DMS114 treated with DMSO at 0.1 percent for 48 hours (cell line): ENCODE measurements around the gene CNTNAP2.

Source experiments
- DNase-seq: peaks from one replicate; lab custom pipeline; 2025; ENCODE audit not compliant: unreplicated experiment; lab: John Stamatoyannopoulos, UW

The CNTNAP2 gene

DNA sequence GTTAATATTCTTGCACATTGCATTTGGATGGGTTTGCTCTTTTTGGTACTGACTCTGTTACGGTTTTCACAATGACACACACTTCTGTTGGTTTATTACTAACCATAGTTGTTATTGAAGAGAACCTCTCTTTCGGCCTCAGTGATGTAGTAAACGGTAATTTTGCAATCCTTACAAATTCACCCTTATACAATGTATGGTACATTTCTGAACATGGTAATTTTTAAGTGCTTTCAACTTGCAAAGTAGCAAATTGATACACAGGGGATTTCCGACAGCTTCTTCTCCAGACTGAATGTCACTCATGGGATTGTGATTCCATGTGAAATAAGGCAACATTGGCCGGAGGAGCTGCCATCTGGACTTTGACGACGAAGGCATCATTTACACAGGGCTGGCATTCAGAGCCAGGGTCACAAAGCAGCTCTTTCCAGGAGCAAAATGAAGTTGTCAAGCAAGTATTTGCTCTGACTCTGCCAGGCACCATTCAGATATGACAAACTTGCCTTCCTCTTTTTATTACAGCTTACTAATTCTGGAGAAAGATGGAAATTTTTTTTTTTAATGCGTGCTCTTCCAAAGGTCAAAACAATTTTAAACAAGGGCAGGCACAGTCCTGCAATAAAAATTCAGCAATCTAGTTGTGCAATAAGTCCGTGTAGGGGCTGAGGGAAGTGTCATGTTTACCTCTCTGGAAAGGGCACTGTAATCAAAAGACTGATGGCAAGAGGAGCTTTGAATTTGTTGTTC is 1762.5 kb downstream of the CNTNAP2 start:
- DNase-seq: no peak

DNA sequence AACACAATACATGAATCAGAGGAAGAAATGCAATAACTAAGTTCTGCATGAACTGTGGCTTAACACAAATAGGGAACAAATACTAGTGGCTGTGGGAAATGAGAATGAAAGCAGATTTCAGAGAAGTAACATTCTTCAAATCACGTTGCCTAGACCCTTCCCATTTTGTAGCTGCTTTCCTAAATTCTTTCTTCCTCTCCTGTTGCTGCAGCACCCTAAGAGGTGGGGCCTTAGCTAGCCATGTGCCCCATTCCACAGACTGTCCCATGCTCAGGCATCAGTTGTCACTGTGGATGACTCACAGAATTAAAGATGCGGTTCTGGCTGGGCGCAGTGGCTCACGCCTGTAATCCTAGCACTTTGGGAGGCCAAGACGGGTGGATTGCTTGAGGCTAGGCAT is 1769.3 kb downstream of the CNTNAP2 start:
- no peak for DNase-seq

DNA sequence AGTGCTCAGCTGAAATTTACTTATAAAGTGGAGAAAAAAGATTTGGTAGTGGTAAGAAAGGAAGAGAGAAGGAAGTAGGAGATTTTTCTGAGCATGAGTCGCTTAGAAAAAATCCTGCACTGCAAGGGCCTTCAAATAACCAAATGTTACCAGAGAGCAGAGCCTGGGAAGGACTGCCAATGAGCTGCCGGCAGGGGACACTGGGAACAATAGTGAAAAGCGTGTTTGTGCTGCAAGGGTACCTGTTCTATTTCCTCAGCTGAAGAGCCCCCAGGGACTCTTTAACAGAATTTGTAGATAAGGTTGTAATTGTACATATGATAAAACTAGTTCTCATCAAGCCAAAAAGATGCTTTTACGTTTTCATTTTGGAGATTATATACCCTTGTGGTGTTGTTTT is 1777.7 kb downstream of the CNTNAP2 start:
- no peak for DNase-seq

DNA sequence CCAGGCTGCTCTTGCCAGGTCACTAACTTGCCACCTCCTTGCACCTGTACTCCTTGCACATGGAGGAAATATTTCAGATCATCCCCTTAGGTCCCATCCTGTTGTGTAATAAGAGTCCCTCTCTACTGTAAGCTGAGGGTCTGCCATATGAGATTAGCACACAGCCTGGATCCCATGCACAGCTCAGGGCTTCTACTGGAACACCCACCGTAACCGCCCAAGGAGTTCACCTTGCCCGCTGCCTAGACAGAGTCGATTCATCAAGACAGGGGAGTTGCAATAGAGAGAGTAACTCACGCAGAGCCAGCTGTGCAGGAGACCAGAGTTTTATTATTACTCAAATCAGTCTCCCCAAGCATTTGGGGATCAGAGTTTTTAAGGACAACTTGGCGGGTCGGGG is 1779.5 kb downstream of the CNTNAP2 start:
- no peak for DNase-seq

DNA sequence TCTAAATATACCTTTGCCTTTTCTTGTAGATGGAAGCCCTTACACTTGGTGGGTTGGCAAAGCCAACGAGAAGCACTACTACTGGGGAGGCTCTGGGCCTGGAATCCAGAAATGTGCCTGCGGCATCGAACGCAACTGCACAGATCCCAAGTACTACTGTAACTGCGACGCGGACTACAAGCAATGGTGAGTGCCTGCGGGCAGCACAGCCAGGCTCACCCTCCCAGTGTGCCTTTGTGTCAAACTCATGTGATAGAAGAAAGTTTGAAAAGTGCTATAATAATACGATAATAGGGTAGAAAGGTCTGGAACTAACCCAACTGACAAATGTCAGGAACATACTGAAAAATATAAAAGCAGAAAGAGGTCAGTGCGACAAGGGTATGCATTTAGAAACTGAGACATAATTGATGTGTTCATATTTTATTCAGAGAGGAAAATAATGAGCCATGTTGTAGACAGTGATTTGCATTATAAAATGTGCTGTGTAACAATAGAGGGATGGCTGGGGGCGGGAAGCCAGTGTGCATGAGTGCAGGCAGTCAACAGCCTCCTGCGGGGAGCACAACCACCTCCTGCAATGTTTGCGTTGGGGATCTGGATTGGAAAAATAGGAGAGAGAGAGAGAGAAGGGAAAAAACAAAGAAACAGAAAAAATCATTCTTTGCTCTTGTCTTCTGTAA is 1787.1 kb downstream of the CNTNAP2 start:
- no peak for DNase-seq

DNA sequence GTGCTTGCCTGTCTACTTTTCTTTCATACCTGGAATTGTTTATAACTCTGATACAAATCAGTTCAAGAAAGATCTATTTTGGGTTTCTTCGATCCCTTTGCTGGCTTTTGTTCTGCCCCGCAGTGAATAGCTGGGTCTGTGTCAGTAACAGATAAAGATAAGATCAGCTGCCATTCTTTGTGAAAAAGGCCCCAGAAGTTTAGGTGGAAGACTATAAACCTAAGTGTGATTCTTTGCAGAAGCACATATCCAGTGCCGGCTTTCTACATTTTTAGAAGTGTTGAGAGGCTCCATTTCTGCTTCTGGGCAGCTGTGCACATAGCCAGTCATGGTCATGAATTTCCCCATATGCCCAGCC is 1787.6 kb downstream of the CNTNAP2 start:
- DNase-seq: no peak

DNA sequence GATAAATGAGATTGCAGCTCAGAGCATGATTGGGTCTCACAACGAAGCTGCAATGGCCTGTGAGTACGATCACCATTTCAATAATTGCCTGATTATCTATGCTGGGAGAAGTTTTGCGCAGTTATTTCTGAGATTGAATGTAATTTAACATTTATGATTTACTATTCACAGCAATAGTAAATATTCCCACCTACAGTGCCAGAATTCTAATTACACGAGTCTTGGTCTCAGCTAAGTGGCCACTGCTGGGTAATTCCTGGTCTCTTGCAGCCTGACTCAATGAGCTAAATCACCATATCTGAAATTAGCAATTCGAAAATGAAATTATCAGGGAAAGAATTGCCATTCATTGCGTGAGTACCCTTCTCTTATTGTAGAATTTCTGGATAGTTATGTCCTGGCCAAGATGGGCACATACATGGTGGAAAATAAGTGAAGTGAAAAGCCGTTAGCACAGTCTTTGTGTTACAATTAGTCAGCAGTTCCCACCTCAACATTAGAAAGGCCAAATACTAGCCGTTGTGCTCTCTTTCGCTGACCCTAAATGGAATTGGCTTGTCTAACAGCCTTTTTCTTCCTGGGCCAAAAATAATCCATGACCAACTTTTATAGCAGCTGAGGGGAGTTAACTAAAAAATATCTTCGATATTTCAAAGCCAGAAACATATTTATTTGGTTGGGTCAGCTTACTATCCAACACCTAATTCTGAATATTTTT is 1793.0 kb downstream of the CNTNAP2 start:
- no peak for DNase-seq

DNA sequence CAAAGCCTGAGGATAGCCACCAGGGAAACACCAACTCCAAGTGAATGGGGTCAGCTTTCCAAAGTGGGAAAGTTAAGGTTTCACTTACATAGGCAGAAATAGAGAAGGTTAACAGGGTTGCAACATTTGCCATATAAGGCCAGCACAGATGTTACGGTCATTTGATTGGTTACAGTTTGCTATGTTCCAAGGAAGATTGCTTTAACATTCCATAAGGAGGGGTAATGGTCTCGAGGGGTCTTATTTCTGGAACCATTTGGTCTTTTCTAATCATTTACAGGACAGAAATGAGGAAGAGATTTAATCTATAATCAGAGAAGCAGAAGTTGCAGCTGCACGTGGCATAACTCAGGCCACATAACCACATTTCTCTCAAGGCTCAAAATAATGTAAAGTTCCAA is 1794.6 kb downstream of the CNTNAP2 start:
- no peak for DNase-seq

DNA sequence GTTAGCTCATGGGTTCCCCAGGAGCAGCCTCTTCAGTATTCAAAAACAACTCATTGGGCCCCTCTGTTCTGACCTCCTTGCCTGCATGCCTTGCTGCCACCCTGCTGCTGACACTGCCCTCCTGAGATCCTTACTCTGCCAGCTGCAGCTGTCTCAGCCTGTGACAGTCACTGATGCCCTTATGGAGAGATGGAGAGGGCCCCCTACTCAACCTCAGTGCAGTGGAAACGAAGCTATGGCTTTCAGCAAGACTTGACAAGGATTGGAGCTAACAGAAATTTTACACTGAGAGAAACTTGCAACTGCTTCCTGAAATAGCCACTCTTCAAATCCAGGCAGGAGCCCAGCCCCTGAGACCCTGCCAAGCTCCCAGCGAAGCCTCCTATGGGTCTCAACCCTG is 1795.7 kb downstream of the CNTNAP2 start:
- no peak for DNase-seq

DNA sequence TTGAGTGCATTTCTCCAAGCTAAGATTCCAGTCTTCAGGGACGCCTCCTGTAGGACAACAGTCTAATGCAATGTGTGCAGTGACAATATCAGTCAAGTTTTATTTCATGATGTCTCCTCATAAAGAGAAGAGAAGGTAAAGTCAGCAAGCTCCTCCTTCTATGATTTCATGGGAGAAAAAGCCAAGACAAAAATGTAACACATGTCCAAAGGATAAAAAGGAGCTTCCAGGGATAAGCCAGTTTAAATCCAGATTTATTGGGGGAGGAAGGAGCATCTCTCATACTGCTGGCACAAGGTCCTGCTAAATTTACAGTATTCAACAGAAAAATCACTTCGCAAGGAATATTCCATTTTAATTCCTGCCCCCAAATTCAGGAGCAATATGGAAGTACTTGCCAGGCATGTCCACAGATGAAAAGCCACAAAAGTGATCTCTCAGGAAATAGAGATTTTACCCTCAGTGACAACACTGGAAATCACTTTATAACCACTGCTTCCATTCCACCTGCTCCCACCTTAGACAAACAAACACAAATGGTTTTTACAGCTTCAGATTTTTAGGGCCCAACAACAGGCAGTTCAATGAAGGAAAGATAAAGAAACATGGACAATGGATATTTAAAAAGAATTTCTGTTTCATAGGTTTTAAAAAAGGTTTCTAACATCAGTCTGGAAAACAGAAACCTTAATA is 1796.5 kb downstream of the CNTNAP2 start:
- DNase-seq: no peak

DNA sequence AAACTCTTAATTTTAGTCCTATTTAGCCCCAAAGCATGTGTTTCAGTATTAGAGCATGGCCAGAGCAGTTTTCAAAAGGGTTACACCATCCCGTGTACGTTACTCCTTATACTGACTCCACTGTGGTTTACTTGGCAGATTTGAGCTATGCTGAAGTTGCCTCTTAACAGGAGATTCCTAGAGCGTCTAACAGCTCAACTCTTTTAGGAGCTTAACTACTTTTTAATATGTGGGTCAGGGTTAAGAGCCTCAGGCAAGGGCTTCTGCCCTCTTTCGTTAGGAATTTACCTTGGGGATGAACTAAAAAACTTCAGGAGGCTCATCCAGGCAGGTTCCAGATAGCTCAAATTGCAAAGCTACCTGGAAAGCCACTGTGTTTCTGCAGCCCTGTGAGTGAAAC is 1799.2 kb downstream of the CNTNAP2 start:
- DNase-seq: no peak

DNA sequence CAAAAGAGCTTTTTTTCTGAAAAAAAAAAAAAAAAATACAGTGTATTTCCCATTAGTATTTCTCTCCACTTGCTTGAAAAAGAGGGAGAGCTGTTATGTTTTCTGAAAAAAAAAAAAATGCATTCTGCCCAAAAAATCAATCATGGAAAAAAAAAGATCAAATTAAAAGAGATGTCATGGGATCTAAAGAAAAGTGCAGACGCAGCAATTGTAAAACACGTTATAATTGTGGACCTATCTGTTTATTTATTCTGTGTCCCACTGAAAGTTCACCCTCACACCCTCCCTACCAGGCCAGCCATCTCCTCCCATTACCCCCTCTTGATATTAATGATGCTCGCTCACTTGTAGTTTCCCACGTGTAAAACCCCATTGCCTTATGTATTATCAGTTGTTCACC is 1800.0 kb downstream of the CNTNAP2 start:
- no peak for DNase-seq

DNA sequence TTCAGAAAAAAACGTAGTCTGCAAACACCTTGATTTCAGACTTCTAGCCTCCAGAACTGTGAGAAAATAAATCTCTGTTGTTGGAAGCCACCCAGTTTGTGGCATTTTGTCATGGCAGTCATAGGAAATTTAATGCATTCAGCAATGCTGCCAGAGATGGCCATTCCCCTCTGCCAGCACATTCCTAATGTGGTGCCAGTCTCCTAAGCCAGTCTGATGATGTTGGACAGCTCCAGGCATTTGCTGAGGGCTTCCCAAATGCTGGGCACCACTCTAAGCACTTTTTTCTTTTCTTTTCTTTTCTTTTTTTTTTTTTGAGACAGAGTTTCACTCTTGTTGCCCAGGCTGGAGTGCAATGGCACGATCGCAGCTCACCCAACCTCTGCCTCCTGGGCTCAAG is 1807.2 kb downstream of the CNTNAP2 start:
- no peak for DNase-seq

DNA sequence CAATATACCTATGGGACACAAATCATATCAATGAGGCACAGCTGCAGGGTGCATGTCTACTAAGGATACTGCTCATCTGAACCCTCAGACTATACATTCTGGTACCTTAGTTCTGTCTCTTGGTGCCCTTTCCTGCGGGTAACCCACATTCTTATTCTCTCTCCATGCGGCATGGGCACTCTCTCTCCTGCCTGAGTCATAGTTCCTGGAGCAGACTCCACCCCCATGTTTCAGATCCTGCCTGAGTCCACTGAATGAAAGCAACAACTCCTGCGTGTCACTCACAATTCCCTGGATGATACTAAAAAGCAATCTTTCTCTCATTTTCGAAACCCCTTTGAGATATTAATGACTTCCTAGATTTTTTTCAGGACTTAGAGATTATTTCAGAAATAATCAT is 1820.8 kb downstream of the CNTNAP2 start:
- DNase-seq: no peak

DNA sequence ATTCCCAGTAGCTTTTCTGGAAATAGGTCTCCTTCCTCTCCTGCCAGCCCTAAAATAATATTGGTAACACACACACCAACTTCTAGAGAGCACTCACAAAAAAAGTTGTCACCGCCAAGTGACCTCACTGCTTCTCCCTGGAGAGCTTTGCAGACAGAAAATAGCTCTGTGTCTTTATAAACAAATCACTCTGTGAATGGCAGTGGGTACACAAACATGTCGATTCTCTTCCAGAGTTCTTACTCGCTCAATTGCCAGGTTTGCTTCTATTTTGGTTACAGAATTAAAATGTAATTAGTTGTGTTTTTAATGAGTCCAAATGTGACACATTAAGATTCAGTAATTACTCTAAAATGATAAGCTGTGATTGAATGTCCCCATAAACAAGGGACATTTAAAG is 1824.8 kb downstream of the CNTNAP2 start:
- no peak for DNase-seq

DNA sequence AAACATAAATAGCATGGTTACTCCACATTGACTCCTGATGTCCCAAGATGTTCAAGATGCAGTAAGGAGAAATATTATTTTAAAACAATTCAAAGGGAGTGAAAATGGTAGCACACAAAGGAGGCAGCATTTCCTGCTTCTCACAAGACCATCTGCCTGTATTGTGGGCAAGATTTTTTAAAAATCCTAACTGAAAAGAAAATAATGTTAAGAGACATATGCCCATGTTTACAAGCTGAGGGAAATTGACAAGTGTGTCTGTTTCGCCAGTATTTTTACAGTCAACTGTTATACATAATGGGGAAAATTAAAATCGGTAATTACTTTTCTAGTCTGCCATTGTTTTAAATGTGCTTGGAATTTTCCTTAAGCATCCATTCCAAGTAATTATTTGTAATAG is 1827.7 kb downstream of the CNTNAP2 start:
- DNase-seq: no peak

DNA sequence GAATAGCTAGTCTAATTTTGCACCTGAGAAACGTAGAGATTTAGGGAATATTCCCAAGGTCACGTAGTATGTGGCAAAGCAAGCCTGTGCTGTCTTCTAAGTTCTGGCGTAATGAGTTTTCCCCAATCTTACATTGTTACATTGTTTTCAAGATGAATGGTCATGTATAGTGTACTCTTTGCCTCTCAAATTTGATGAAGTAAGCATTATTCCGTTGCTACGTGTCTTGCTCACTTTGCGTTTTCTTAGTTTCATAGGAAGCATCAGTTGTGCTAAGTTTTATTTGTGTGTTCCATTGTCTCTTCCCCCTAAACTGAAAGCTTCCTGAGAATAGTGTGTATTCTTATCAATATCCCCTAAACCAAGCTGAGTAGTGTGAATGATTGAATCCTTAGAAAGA is 1836.3 kb downstream of the CNTNAP2 start:
- DNase-seq: no peak

DNA sequence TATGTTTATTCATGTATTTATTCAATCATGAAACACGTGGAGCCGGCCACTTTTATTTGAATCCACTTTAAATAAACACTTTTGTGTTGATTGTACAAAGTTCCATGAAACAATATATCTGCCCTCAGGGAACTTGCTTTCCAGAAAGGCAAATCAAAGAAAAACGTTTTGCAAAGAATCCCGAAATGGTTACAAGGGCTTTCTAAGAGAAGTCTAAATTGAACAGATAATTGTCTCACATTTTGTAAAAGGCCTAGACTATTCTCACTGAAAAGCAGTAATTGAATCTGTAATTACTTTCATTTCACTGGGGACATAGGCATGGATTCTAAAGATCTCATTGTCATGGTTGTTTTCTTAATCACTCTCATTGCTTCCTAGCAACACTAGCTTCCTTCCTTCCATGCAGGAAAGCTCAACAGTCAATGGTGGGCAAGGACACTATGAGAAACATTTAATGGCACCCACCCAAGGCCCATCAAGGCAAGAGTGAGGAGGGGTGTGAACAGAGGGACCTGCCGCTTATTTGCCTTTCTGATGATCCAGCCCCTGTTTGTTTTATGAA is 1851.5 kb downstream of the CNTNAP2 start:
- no peak for DNase-seq

DNA sequence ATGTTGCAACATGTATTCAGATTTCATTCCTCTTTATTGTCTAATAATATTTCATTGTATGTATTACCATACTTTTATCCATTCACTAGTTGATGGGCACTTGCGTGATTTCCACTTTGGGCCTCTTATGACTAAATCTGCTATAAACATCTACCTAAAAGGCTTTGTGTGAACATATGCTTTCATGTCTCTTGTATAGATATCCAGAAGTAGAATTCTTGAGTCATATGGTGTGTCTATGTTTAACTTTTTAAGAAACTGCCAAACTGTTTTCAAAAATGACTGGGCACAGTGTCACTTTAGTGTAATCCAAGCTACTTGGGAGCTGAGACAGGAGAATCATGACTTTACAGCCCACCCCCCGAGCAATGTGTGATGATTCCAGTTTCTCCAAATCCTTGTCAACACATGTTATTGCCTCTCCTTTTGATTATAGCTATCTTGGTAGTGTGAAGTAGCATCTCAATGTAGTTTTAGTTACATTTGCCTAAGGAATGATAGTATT is 1855.1 kb downstream of the CNTNAP2 start:
- DNase-seq: no peak

DNA sequence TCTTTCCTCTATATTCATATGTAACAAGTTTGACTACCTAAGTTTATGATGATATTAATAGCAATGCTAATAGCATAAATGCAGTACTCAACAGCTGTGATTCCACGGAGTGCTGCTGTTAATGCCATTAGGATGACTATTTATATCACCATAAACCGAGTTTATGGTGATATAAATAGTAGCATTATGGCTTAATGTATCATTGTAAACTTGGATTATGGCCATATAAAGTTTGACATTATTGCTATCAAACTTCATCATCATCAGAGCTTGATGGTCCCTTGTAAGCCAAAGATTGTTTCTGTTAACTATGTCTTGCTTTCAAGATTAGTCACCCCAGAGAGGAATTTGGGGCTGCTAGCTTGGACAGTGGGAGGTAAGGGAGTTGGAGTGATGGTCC is 1861.6 kb downstream of the CNTNAP2 start:
- DNase-seq: no peak

DNA sequence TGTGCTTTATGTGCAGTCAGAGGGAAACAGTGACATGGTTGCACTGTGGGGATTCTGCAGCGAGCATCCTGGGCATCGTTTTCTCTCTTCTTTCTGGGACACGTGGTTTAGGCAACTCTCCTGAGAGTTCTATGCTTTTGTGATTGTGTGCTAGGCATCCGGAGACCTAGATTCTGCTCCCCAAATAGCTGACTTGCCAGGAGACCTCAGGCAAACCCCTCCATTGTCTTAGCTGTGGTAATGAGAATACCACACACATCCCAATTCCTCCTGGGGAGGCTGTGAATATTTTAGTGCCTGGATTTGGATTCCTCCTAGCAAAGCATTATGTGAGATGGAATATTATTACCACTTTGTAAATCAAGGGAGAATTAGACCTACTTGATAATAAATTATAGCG is 1862.0 kb downstream of the CNTNAP2 start:
- no peak for DNase-seq
